ENCODE results near the gene ENDOG. TPM values are rescaled to one million over a fixed set of nuclear protein-coding genes. Genes with fewer than 3 reads are reported as not detected.

Gene ENDOG
- total RNA-seq, 6 donors from 2014 or later = 20.6 to 70.2 (median 28.8) TPM

DNA sequence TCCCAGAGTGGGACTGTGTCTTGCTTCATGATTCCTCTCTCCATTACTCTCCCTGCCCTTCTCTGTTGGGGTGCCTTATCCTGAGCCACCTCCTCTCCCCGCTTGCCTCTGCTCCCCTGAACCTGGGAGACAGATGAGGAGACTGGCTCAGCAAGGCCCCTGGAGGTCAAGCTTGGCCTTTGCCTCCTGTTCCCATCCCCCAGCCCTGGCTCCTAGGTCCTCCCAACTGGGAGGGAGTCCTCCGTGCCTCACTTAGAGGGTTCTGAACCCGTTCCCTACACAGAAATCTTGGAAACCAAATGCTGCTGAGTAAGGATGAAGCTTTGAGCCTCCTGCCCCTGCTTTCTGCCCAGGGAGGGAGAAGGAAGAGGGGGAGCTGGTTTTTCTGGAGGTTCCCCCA lies 9.8 kb upstream of the ENDOG start:
- Histone ChIP-seq H3K27me3 (no peaks in the 10 kb centered on the region), H3K27ac (no peak overlapping the region), H3K4me1 (no peaks in the 10 kb centered on the region), H3K36me3 (peaks cover 12 to 57% (median 41%) of the 10 kb centered on the region in 4 donors), H3K4me3 (no peak overlapping the region), H3K9me3 (no peaks in the 10 kb centered on the region)
- ATAC-seq (ENCODE audit: low FRiP score in 2 of 2) (no peak), DNase-seq (no peak)
- WGBS, 2 donors = 98 to 100% methylated on average over 1 to 3 of the region's 3 CpGs
- no peak for TF ChIP-seq POLR2AphosphoS5 (IDR thresholded peaks at IDR 0.05)
- TF ChIP-seq POLR2A (IDR thresholded peaks at IDR 0.05) = no peak
- TF ChIP-seq, protein P1, sequence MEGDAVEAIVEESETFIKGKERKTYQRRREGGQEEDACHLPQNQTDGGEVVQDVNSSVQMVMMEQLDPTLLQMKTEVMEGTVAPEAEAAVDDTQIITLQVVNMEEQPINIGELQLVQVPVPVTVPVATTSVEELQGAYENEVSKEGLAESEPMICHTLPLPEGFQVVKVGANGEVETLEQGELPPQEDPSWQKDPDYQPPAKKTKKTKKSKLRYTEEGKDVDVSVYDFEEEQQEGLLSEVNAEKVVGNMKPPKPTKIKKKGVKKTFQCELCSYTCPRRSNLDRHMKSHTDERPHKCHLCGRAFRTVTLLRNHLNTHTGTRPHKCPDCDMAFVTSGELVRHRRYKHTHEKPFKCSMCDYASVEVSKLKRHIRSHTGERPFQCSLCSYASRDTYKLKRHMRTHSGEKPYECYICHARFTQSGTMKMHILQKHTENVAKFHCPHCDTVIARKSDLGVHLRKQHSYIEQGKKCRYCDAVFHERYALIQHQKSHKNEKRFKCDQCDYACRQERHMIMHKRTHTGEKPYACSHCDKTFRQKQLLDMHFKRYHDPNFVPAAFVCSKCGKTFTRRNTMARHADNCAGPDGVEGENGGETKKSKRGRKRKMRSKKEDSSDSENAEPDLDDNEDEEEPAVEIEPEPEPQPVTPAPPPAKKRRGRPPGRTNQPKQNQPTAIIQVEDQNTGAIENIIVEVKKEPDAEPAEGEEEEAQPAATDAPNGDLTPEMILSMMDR (IDR thresholded peaks at IDR 0.05) = no peak
- TF ChIP-seq EP300 (IDR thresholded peaks at IDR 0.05) = no peak

DNA sequence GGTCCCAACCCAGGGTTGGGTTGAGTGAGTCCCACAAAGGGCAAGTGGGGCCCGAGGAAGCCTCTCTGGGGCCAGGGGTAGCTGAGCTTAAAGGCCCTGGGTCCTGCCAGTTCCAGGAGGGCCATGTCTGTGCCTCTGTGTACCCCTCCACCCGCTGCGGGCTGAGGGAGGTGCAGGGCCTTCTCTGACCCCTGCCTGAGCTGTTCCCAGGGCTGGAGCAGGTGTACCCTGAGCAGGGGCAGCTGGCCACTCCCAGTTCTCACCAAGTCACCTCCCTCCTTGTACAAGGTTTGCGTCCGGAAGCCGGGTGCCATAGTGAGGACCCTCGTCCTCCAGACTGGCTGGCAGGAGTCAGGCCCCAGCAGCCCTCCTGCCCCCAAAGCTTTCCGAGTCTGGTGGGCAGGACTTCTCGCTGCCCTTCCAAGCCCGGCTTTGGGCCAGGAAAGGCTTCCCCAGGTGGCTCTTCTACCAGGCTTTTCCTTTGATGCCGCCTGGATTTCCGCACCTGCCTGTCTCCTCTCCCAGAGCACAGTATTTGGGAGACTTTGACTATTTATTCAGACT lies 9.2 kb upstream of the ENDOG start:
- 92 to 94% methylated on average over 11 to 12 of the region's 12 CpGs for WGBS, 2 donors

DNA sequence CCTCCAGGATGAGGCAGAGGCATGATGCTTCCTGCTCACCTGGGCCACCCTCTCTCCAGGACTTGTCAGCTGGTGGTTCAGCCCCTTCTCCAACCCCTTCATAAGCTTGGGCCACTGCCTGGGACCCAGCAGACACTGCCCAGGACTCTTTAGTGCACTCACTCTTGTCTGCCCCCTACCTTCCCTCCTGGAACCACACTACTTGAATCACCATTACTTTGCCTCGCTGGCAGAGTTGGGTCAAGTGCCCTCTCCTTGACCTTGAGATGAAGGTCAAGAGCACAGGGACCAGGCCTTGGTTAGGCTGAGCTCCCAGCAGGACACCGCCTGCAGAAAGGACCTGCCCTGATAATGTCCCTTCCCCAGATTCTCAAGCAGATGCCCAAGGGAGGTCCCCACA lies 8.5 kb upstream of the ENDOG start:
- Histone ChIP-seq H3K9me3 (no peaks in the 10 kb centered on the region), H3K4me1 (no peaks in the 10 kb centered on the region), H3K36me3 (peaks cover 9 to 44% (median 32%) of the 10 kb centered on the region in 4 donors), H3K27ac (no peak overlapping the region), H3K4me3 (no peak overlapping the region), H3K27me3 (no peaks in the 10 kb centered on the region)
- TF ChIP-seq EP300 (IDR thresholded peaks at IDR 0.05) = no peak
- TF ChIP-seq POLR2AphosphoS5 (IDR thresholded peaks at IDR 0.05) = no peak
- no peak for TF ChIP-seq POLR2A (IDR thresholded peaks at IDR 0.05)
- TF ChIP-seq, protein P1 (IDR thresholded peaks at IDR 0.05) = no peak
- 13 to 67% methylated on average over 1 to 2 of the region's 2 CpGs for WGBS, 2 donors
- no peak for DNase-seq
- no peak for ATAC-seq (ENCODE audit: low FRiP score in 2 of 2)

More for the DNA sequence above, 9.2 kb upstream of the ENDOG start:
- Histone ChIP-seq H3K36me3 (peaks cover 9 to 51% (median 35%) of the 10 kb centered on the region in 4 donors), H3K4me3 (no peak overlapping the region), H3K4me1 (no peaks in the 10 kb centered on the region), H3K27me3 (no peaks in the 10 kb centered on the region), H3K27ac (no peak overlapping the region), H3K9me3 (no peaks in the 10 kb centered on the region)
- no peak for DNase-seq
- TF ChIP-seq, protein P1 (IDR thresholded peaks at IDR 0.05) = no peak
- TF ChIP-seq EP300 (IDR thresholded peaks at IDR 0.05) (no peak), POLR2A (IDR thresholded peaks at IDR 0.05) (no peak), POLR2AphosphoS5 (IDR thresholded peaks at IDR 0.05) (no peak)
- ATAC-seq (ENCODE audit: low FRiP score in 2 of 2) = peak in 1 of 2 donors; percentile 38

DNA sequence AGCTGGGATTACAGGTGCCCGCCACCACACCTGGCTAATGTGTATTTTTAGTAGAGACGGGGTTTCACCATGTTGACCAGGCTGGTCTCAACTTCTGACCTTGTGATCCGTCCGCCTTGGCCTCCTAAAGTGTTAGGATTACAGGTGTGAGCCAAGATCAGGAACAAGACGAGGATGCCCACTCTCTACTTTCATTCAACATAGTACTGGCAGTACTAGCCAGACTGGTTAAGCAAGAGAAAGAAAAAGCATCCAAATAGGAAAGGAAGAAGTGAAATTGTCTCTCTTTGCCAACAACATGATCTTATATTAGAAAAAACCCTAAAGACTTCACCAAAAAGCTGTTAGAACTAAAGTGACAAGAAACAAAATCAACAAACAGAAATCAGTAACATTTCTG lies 7.4 kb upstream of the ENDOG start:
- Histone ChIP-seq H3K27ac (no peak overlapping the region), H3K36me3 (peaks cover 6 to 34% (median 25%) of the 10 kb centered on the region in 4 donors), H3K4me1 (no peaks in the 10 kb centered on the region), H3K27me3 (no peaks in the 10 kb centered on the region), H3K9me3 (no peaks in the 10 kb centered on the region), H3K4me3 (no peak overlapping the region)
- WGBS, 2 donors = 69 to 77% methylated on average over 5 of the region's 5 CpGs
- DNase-seq = no peak
- no peak for TF ChIP-seq EP300 (IDR thresholded peaks at IDR 0.05)
- TF ChIP-seq POLR2A (IDR thresholded peaks at IDR 0.05) = no peak
- TF ChIP-seq, protein P1 (IDR thresholded peaks at IDR 0.05) = no peak
- no peak for TF ChIP-seq POLR2AphosphoS5 (IDR thresholded peaks at IDR 0.05)
- ATAC-seq (ENCODE audit: low FRiP score in 2 of 2) = no peak
